CD4-positive, alpha-beta T cell treated with Interleukin-17A for 1 hour (primary cell): ENCODE results near the gene BGLAP.
"Not testable (repeated sequence)": the region's sequence is repeated elsewhere in the genome, so short reads cannot be mapped to it uniquely, and the experiment has no call there.

ENCODE experiments used
- DNase-seq: peaks from one replicate; pipeline ENCODE4 v3.0.0-alpha.2; 2020

The BGLAP gene

DNA sequence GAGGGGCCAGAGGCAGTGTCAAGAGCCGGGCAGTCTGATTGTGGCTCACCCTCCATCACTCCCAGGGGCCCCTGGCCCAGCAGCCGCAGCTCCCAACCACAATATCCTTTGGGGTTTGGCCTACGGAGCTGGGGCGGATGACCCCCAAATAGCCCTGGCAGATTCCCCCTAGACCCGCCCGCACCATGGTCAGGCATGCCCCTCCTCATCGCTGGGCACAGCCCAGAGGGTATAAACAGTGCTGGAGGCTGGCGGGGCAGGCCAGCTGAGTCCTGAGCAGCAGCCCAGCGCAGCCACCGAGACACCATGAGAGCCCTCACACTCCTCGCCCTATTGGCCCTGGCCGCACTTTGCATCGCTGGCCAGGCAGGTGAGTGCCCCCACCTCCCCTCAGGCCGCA is at the start of gene BGLAP:
TSS of gene BGLAP (plus strand) at position 259 of the 400 bp plus-strand sequence. CDS start at position 307, 48 bp downstream.
- no peak for DNase-seq

GRCh38 chr1:156193208-156193487 is 48.8 kb upstream of the BGLAP start:
- DNase-seq: no peak

- peak; percentile 99 for DNase-seq
Measured at GRCh38 chr1:156193488-156194299, 48.3 kb upstream of the BGLAP start, which contains the start of gene SLC25A44. Gene SLC25A44 (plus strand): TSS chr1:156194104. CDS start chr1:156199848, 5,744 bp downstream.

DNA sequence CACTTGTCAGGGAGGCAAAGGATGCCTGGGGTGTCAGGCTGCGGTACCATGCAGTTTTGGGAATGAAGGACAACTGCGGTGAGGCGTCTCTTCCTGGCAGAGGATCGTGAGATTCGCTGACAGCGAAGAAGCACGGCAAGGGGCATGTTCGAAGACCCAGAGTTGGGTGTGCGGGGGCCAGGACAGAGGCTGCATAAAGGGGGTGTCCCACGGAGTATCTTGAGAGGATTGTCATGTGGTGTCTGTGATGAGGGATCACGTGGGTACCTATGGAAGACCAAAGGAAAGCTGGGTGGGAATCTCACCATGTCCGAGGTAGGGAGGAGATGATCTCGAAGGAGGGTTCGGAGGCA is 47.7 kb upstream of the BGLAP start:
- DNase-seq: no peak

GRCh38 chr1:156195853-156196252 is 46.1 kb upstream of the BGLAP start:
- no peak for DNase-seq

GRCh38 chr1:156196445-156196844 is 45.5 kb upstream of the BGLAP start:
- DNase-seq: no peak

- no peak for DNase-seq
Measured at GRCh38 chr1:156198831-156199349, 43.1 kb upstream of the BGLAP start.

DNA sequence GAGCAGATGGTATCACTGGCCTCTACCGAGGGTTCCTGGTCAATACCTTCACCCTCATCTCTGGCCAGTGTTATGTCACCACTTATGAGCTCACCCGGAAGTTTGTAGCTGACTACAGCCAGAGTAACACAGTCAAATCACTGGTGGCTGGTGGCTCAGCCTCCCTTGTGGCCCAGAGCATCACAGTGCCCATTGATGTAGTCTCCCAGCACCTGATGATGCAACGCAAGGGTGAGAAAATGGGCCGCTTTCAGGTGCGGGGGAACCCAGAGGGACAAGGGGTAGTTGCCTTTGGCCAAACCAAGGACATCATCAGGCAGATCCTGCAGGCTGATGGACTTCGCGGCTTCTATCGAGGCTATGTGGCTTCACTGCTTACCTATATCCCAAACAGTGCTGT is 41.9 kb upstream of the BGLAP start:
- no peak for DNase-seq

- no peak for DNase-seq
Measured at GRCh38 chr1:156203331-156203730, 38.7 kb upstream of the BGLAP start.

- DNase-seq: no peak
Measured at GRCh38 chr1:156204686-156205085, 37.3 kb upstream of the BGLAP start.

DNA sequence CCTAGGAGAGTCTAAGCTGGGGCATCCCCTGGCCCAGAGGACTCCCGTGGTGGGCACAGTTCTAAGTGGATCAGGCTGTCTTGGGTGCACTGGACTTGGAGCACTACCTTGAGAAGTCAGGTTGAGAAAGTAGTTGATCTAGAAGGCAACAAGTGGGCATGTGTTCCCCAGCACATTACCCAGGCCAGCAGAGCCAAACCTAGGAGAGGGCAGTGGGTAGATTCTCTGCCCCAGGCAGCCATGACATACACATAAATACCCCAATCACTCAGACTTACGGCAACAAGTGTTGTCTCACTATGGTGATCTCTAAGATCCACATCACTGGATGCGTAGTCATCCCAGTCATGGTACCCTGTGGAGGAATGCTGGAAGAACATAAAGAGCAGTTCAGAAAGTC is 30.7 kb upstream of the BGLAP start:
- DNase-seq: no peak

DNA sequence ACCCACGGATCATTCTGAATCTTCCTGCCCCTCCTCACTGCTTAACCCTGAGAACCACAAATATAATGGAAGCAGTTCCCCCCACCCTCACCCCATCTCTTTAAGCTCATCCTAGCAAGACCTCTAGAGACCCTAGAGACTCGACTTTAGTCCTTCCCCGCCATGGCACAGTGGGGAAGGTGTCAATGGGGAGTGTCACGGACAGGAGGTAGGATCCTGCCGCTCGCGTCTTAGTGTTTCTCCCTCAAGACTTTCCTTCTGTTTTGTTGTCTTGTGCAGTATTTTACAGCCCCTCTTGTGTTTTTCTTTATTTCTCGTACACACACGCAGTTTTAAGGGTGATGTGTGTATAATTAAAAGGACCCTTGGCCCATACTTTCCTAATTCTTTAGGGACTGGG is 29.9 kb upstream of the BGLAP start:
- no peak for DNase-seq

- peak; percentile 96 for DNase-seq
Measured at GRCh38 chr1:156212833-156213643, 28.9 kb upstream of the BGLAP start, which contains the start of gene PMF1. Gene PMF1 (plus strand): TSS chr1:156213007. CDS start chr1:156213016, 9 bp downstream.

DNA sequence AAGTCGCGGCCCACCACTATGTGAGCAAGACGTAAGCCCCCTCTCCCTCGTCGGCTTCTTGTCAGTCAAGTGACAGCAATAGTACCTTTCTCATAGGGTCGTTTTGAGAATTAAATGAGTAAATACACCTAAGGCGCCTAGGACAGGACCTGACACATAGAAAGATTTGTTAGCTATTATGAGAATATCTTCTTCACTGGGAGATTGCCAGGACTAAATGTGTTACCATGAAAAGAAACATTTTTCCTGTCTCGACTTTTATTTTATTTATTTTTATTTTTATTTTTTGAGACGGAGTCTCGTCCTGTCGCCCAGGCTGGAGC is 28.4 kb upstream of the BGLAP start:
- DNase-seq: no peak

DNA sequence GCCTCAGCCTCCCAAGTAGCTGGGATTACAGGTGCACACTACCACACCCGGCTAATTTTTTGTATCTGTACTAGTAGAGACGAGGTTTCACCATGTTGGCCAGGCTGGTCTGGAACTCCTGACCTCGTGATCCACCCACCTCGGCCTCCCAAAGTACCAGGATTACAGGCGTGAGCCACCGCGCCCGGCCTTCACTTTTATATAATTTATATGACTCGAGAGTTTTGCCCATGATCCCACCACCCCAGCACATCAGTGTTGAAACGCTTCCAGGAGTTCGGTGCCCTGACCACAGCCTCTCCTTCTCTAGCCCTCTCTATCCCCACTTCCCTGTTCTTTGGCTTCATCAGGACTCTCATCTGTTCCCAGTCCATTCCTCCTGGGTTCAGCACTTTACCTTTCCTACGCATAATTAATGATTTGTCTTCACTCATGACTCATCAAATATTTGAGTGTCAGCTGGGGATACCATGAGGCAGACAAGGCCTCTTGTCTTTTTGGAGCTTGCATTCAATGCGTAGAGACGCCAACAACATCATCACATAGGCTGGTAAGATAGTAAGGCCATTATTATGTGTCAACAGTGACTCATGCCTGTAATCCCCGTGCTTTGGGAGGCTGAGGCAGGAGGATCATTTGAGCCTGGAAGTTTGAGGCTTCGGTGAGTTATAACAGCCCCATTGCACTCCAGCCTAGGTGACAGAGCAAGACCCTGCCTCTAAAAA is 27.8 kb upstream of the BGLAP start:
- no peak for DNase-seq

- not testable (repeated sequence) for DNase-seq
Measured at GRCh38 chr1:156216361-156217086, 25.5 kb upstream of the BGLAP start.

GRCh38 chr1:156217871-156218270 is 24.1 kb upstream of the BGLAP start:
- peak; percentile 56 for DNase-seq

DNA sequence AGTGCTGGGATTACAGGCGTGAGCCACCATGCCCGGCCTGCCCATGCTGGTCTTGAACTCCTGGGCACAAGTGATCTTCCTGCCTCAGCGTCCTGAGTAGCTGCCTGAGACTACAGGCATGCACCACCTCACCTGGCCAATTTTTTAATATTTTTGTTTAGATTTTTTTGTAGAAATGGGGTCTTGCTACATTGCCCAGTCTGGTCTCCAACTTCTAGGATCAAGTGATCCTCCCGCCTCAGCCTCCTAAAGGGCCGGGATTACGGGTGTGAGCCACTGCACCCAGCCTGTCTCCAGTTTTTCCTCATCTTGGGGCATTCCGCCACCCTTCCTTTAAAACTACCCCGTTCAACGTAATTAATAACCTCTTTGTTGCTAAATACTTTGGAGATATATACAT is 21.8 kb upstream of the BGLAP start:
- DNase-seq: no peak

DNA sequence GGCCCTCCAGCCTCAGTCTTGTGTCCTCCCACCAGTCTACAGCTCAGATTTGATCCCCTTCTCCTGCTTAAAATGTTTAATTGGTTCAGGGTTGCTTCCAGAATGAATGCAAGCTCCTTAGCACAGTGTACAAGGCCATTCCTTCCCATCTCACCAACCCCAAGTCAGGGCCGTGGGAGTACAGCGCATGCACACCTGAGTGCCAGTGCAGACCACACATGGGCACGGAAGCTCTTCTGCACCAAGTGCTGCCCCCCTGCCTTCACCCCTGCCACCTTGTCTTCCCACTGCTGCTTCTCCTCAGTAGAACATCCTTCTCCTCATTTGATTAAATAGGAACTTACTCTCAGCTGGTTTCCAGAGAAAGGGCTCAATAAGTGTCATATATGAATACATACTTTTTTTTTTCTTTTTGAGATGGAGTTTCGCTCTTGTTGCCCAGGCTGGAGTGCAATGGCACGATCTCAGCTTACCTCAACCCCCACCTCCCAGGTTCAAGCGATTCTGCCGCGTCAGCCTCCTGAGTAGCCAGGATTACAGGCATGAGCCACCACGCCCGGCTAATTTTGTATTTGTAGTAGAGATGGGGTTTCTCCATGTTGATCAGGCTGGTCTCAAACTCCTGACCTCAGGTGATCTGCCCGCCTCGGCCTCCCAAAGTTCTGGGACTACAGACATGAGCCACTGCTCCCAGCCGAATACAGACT is 19.8 kb upstream of the BGLAP start:
- no peak for DNase-seq

DNA sequence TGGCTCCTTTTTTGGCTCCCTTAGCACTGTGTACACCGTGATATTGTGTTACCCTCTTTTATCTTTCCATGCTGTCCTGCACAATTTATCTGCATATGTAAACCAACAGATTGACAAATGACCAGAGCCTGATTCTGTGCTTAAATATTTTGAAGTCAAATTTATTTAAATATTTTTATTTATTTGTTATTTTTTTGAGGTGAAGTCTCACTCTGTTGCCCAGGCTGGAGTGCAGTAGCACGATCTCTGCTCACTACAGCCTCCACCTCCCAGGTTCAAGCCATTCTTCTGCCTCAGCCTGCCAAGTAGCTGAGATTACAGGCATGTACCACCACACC is 16.3 kb upstream of the BGLAP start:
- DNase-seq: no peak

- DNase-seq: no peak
Measured at GRCh38 chr1:156226116-156226538, 15.9 kb upstream of the BGLAP start.

- no peak for DNase-seq
Measured at GRCh38 chr1:156226782-156227181, 15.2 kb upstream of the BGLAP start.
